Measurements from ENCODE around the gene NDE1. TPM values are rescaled to one million over a fixed set of nuclear protein-coding genes. Genes with fewer than 3 reads are reported as not detected.

NDE1 gene, protein sequence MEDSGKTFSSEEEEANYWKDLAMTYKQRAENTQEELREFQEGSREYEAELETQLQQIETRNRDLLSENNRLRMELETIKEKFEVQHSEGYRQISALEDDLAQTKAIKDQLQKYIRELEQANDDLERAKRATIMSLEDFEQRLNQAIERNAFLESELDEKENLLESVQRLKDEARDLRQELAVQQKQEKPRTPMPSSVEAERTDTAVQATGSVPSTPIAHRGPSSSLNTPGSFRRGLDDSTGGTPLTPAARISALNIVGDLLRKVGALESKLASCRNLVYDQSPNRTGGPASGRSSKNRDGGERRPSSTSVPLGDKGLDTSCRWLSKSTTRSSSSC
- 10 to 100 TPM; 19.5 to 63.9 (median 37.0) TPM for total RNA-seq

DNA sequence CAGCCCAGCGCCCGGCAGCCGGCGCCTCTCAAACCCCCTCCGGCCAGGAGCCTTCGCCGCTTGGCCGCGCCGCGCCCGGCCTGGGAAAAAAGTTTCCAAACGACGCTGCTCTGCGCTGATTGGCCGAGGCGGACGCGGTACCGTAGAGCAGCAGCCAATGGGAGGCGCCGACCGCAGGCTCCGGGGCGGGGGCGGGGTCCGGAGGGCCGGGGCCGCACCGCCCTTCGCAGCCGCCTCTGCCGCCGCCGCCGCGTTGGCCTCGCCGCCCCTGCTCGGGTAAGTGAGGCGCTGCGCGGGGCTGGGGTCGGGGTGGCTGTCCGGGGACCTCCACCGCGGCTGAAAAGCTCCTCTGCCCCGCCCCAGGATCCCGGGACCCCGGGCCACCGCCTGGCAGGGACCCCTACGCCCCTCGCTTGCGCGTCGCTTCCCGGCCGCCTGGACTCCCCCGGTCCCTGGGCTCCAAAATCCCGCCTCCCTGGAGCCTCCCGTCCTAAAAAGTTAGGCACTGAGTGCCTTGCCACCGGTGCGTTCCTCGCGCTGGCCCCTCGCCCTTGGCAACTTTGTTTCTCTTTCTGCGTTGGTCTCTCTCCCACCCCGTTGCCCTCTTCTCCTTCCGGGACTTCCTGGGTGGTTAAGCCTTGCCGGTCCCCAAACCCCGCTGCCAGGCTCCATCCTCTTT is at the start of gene NDE1:
Gene NDE1, plus strand, starts transcription at position 227 of the 679 bp plus-strand sequence. CDS start 14,534 bp downstream, outside the sequence.
- ATAC-seq (ENCODE audit: low FRiP score in 2 of 2) (peak; percentile 99 to 100), DNase-seq (peak; percentile 94 to 98)
- Histone ChIP-seq H3K27ac (peak within 1 kb of the TSS; percentile 90 to 96 (median 96)), H3K4me3 (peak within 1 kb of the TSS; percentile 86 to 97 (median 92)), H3K36me3 (peaks cover 0 to 4% (median 0%) of the 10 kb centered on the region in 4 donors), H3K27me3 (no peaks in the 10 kb centered on the region), H3K9me3 (no peaks in the 10 kb centered on the region), H3K4me1 (peaks cover 14 to 39% (median 26%) of the 10 kb centered on the region in 4 donors)
- TF ChIP-seq POLR2AphosphoS5 (IDR thresholded peaks at IDR 0.05), result peak; percentile 21 to 68
- peak in 3 of 4 donors; percentile 56 to 83 (median 73) for TF ChIP-seq POLR2A (IDR thresholded peaks at IDR 0.05)
- TF ChIP-seq EP300 (IDR thresholded peaks at IDR 0.05), result no peak
- TF ChIP-seq CTCF (IDR thresholded peaks at IDR 0.05), result peak in 3 of 6 experiments; percentile 12 to 30 (median 30)
- 0% methylated on average over 11 to 40 of the region's 71 CpGs for WGBS, 2 donors

DNA sequence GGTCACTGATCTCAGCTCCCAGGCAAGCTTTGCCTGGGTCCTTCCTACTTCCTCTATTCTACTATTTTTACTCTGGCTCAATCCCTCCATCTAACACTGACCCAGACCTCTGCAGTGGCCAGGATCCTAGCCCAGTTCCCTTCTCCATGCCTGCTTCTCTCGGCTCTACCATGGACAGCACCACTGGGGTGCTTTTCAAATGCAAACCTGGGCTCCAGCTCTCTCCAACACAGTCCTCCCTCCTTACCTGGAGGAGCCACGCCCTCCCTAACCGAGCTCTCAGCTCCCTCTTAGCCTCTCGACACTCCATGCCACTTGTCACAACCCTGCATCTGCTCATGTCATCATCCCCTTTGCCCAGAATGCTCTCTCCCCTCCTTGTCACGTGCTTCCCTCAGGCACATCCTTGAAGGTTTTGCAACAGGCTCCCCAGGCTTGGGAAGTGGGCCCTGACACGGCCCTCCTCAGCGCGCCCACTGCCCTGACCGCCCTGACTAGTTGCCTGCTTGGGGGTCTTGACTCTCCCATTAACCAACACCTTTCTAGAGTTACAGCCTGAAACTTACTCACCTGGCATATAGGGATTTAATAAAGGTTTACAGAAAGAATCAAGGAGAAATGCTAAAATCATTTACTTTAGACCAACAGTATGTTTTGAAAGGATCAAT is 48.7 kb upstream of the NDE1 start:
- no peaks in the 10 kb centered on the region for H3K9me3 ChIP-seq
- peak in 1 of 2 donors; percentile 77 for ATAC-seq (ENCODE audit: low FRiP score in 2 of 2)

GRCh38 chr16:15602285-15603044 is 47.6 kb upstream of the NDE1 start:
- DNase-seq, result no peak
- H3K4me1 ChIP-seq, result peaks cover 0 to 3% (median under 1%) of the 10 kb centered on the region in 4 donors
- no peaks in the 10 kb centered on the region for H3K27me3 ChIP-seq
- H3K27ac ChIP-seq, result no peak overlapping the region
- whole genome bisulfite sequencing, 2 donors, result 96% methylated on average over 23 of the region's 23 CpGs
- H3K9me3 ChIP-seq, result no peaks in the 10 kb centered on the region
- peaks cover 35 to 99% (median 89%) of the 10 kb centered on the region in 4 donors for H3K36me3 ChIP-seq
- no peak overlapping the region for H3K4me3 ChIP-seq
- no peak for TF ChIP-seq EP300 (IDR thresholded peaks at IDR 0.05)
- no peak for TF ChIP-seq POLR2A (IDR thresholded peaks at IDR 0.05)
- no peak for TF ChIP-seq POLR2AphosphoS5 (IDR thresholded peaks at IDR 0.05)
- TF ChIP-seq CTCF (IDR thresholded peaks at IDR 0.05), result no peak
- ATAC-seq (ENCODE audit: low FRiP score in 2 of 2), result no peak

More for the DNA sequence above, 48.7 kb upstream of the NDE1 start:
- Histone ChIP-seq H3K4me1 (no peaks in the 10 kb centered on the region), H3K4me3 (no peak overlapping the region), H3K27me3 (no peaks in the 10 kb centered on the region), H3K36me3 (peaks cover 37 to 97% (median 90%) of the 10 kb centered on the region in 4 donors), H3K27ac (no peak overlapping the region)
- 83 to 87% methylated on average over 9 of the region's 9 CpGs for WGBS, 2 donors
- TF ChIP-seq CTCF (IDR thresholded peaks at IDR 0.05), result no peak
- TF ChIP-seq POLR2A (IDR thresholded peaks at IDR 0.05), result no peak
- no peak for TF ChIP-seq POLR2AphosphoS5 (IDR thresholded peaks at IDR 0.05)
- TF ChIP-seq EP300 (IDR thresholded peaks at IDR 0.05), result no peak
- peak; percentile 45 to 48 for DNase-seq
